Measurements from ENCODE around the gene PCDHA11.
"Not testable (repeated sequence)": the region's sequence is repeated elsewhere in the genome, so short reads cannot be mapped to it uniquely, and the experiment has no call there.

Gene PCDHA11, protein sequence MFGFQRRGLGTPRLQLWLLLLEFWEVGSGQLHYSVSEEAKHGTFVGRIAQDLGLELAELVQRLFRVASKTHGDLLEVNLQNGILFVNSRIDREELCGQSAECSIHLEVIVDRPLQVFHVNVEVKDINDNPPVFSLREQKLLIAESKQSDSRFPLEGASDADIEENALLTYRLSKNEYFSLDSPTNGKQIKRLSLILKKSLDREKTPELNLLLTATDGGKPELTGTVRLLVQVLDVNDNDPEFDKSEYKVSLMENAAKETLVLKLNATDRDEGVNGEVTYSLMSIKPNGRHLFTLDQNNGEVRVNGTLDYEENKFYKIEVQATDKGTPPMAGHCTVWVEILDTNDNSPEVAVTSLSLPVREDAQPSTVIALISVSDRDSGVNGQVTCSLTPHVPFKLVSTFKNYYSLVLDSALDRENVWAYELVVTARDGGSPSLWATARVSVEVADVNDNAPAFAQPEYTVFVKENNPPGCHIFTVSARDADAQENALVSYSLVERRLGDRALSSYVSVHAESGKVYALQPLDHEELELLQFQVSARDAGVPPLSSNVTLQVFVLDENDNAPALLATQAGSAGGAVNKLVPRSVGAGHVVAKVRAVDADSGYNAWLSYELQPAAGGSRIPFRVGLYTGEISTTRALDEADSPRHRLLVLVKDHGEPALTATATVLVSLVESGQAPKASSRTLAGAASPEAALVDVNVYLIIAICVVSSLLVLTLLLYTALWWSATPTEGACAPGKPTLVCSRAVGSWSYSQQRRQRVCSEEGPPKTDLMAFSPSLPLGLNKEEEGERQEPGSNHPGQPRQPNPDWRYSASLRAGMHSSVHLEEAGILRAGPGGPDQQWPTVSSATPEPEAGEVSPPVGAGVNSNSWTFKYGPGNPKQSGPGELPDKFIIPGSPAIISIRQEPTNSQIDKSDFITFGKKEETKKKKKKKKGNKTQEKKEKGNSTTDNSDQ

GRCh38 chr5:140868721-140869554 lies at the start of gene PCDHA11:
TSS of gene PCDHA11 (plus strand) at chr5:140868957. CDS start at chr5:140869104, 147 bp downstream.
- no peak for DNase-seq (ENCODE audit: low read depth)

DNA sequence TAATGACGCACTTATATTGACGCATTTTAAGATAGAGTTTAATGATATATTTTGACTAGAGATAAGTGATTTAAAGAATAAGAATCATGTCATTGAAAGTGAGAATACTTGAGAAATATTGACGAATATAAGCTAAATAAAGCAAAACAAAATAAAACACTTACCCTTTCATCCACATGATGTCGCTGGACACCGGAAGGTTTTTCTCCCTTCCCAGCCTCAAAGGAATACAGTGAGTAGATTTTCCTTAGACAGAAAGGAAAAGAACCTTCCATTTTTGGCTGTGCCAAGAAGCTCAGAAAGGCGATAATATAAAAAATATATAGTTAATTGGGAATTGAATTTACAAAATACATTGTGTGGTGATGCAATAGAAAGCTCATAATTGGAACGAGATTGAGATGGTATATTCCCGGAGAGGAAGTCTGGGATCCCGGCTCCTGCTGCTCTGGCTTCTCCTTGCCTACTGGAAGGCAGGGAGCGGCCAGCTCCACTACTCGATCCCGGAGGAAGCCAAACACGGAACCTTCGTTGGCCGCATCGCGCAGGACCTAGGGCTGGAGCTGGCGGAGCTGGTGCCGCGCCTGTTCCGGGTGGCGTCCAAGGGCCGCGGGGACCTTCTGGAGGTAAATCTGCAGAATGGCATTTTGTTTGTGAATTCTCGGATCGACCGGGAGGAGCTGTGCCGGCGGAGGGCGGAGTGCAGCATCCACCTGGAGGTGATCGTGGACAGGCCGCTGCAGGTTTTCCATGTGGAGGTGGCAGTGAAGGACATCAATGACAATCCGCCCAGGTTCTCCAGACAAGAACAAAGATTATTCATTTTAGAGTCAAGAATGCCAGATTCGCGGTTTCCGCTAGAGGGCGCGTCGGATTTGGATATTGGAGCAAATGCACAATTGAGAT lies 47.1 kb upstream of the PCDHA11 start, which contains the start of gene PCDHA5:
Gene PCDHA5 (plus strand): TSS at position 239 of the 906 bp plus-strand sequence.
- DNase-seq (ENCODE audit: low read depth): no peak

DNA sequence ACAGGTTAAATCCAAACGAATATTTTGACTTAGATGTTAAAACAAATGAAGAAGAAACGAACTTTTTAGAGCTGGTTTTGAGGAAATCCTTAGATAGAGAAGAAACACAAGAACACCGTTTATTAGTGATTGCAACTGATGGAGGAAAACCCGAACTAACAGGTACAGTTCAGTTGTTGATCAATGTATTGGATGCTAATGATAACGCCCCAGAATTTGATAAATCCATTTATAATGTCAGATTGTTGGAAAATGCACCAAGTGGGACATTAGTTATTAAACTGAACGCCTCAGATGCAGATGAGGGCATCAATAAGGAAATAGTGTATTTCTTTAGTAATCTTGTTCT lies 46.5 kb upstream of the PCDHA11 start:
- DNase-seq (ENCODE audit: low read depth): no peak

DNA sequence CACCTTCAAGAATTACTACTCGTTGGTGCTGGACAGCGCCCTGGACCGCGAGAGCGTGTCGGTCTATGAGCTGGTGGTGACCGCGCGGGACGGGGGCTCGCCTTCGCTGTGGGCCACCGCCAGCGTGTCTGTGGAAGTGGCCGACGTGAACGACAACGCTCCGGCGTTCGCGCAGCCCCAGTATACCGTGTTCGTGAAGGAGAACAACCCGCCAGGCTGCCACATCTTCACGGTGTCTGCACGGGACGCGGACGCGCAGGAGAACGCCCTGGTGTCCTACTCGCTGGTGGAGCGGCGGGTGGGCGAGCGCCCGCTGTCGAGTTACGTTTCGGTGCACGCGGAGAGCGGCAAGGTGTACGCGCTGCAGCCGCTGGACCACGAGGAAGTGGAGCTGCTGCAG lies 45.8 kb upstream of the PCDHA11 start:
- DNase-seq (ENCODE audit: low read depth): not testable (repeated sequence)

DNA sequence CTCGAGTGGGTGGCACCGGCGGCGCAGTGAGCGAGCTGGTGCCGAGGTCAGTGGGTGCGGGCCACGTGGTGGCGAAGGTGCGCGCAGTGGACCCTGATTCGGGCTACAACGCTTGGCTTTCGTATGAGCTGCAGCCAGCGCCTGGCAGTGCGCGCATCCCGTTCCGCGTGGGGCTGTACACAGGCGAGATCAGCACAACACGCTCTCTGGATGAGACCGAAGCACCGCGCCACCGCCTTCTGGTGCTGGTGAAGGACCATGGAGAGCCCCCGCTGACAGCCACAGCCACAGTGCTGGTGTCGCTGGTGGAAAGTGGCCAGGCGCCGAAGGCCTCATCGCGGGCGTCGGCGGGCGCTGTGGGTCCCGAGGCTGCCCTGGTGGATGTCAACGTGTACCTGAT lies 45.3 kb upstream of the PCDHA11 start:
- no peak for DNase-seq (ENCODE audit: low read depth)

DNA sequence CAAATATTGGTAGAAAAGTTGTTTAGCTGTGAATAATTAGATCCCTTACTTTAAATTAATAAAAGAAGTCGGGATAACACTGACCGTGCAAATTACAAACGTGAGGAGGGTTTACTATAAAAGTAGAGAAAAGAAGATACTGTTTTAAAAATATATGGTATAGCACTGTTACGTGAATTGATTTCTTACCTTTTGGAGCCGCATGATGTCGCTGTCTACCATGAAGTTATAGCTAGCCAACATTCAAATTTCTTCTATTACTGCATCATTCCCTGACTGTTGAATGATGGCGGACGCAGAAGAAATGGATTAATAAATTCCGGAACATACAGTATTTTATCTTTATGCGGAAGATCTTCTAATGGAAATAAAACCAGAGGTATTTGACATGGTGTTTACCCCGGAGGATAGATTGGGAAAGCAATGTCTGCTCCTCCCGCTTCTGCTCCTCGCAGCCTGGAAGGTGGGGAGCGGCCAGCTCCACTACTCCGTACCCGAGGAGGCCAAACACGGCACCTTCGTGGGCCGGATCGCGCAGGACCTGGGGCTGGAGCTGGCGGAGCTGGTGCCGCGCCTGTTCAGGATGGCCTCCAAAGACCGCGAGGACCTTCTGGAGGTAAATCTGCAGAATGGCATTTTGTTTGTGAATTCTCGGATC lies 40.9 kb upstream of the PCDHA11 start, which contains the start of gene PCDHA6:
Gene PCDHA6 (plus strand): TSS at position 257 of the 658 bp plus-strand sequence. CDS start 132 bp downstream, at position 389.
- DNase-seq (ENCODE audit: low read depth): no peak

DNA sequence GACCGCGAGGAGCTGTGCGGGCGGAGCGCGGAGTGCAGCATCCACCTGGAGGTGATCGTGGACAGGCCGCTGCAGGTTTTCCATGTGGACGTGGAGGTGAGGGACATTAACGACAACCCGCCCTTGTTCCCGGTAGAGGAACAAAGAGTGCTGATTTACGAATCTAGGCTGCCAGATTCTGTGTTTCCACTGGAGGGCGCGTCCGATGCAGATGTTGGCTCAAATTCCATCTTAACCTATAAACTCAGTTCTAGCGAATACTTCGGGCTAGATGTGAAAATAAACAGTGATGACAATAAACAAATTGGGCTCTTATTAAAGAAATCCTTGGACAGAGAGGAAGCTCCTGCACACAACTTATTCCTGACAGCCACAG lies 40.4 kb upstream of the PCDHA11 start:
- no peak for DNase-seq (ENCODE audit: low read depth)

- DNase-seq (ENCODE audit: low read depth): not testable (repeated sequence)
Measured at GRCh38 chr5:140829511-140830501, 39.0 kb upstream of the PCDHA11 start.

- DNase-seq (ENCODE audit: low read depth): no peak
Measured at GRCh38 chr5:140833993-140834392, 34.8 kb upstream of the PCDHA11 start, which contains the start of gene PCDHA7. TSS of gene PCDHA7 (plus strand) at chr5:140834269. CDS start at chr5:140834384, 115 bp downstream.

DNA sequence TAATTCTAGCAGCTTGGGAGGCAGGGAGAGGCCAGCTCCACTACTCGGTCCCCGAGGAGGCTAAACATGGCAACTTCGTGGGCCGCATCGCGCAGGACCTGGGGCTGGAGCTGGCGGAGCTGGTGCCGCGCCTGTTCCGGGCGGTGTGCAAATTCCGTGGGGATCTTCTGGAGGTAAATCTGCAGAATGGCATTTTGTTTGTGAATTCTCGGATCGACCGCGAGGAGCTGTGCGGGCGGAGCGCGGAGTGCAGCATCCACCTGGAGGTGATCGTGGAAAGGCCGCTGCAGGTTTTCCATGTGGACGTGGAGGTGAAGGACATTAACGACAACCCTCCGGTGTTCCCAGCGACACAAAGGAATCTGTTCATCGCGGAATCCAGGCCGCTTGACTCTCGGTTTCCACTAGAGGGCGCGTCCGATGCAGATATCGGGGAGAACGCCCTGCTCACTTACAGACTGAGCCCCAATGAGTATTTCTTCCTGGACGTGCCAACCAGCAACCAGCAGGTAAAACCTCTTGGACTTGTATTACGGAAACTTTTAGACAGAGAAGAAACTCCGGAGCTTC lies 34.2 kb upstream of the PCDHA11 start:
- not testable (repeated sequence) for DNase-seq (ENCODE audit: low read depth)

GRCh38 chr5:140835622-140836510 lies 32.9 kb upstream of the PCDHA11 start:
- DNase-seq (ENCODE audit: low read depth): no peak

DNA sequence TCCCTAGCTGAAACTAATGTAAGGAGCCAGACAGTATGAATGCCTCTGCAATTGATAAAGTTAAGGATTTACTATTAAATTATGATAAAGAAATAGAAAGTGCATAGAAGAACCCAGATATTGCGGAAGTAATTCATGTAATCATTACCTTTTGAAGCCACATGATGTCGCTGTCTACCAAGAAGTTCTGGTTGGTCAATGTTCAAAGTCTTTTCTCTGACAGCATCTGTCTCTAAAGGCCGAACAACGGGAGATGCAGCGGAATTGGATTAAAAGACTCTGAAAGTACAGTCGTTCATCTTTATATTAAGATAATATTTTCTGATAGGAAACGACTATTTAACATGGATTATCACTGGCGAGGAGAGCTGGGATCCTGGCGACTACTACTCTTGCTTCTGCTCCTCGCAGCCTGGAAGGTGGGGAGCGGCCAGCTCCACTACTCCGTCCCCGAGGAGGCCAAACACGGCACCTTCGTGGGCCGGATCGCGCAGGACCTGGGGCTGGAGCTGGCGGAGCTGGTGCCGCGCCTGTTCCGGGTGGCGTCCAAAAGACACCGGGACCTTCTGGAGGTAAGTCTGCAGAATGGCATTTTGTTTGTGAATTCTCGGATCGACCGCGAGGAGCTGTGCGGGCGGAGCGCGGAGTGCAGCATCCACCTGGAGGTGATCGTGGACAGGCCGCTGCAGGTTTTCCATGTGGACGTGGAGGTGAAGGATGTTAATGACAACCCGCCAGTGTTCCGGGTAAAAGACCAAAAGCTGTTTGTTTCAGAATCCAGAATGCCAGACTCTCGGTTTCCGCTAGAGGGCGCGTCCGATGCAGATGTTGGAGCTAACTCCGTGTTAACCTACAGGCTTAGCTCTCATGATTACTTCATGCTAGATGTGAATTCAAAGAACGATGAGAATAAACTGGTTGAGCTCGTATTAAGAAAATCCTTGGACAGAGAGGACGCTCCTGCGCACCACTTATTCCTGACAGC lies 27.5 kb upstream of the PCDHA11 start, which contains the start of gene PCDHA8:
Gene PCDHA8 (plus strand): TSS at position 210 of the 985 bp plus-strand sequence. CDS start 135 bp downstream, at position 345.
- no peak for DNase-seq (ENCODE audit: low read depth)

DNA sequence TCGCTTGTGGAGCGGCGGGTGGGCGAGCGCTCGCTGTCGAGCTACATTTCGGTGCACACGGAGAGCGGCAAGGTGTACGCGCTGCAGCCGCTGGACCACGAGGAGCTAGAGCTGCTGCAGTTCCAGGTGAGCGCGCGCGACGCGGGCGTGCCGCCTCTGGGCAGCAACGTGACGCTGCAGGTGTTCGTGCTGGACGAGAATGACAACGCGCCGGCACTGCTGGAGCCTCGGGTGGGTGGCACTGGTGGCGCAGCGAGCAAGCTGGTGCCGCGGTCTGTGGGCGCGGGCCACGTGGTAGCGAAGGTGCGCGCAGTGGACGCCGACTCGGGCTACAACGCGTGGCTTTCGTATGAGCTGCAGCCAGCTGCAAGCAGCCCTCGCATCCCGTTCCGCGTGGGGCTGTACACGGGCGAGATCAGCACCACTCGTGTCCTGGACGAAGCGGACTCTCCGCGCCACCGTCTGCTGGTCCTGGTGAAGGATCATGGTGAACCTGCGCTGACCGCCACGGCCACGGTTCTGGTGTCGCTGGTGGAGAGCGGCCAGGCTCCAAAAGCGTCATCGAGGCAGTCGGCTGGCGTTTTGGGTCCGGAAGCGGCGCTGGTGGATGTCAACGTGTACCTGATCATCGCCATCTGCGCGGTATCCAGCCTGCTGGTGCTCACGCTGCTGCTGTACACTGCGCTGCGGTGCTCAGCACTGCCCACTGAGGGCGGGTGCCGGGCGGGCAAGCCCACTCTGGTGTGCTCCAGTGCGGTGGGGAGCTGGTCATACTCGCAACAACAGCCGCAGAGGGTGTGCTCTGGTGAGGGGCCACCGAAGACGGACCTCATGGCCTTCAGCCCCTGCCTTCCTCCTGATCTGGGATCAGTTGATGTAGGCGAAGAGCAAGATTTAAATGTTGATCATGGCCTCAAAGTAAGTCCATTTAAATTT lies 25.7 kb upstream of the PCDHA11 start:
- DNase-seq (ENCODE audit: low read depth): no peak

- not testable (repeated sequence) for DNase-seq (ENCODE audit: low read depth)
Measured at GRCh38 chr5:140848139-140849102, 20.3 kb upstream of the PCDHA11 start, which contains the start of gene PCDHA9. TSS of gene PCDHA9 (plus strand) at chr5:140848382. CDS start at chr5:140848496, 114 bp downstream.

Data from activated gamma-delta T cell treated with anti-CD3 and anti-CD28 coated beads, Interleukin-2, amount 50 U/mL, for 16 hours (primary cell).